Measurements from ENCODE around the gene RNF207.

Gene RNF207

GRCh38 chr1:6205849-6206519 is at the start of gene RNF207:
RNF207 (plus strand) TSS chr1:6206119; CDS start chr1:6206536, 417 bp downstream.
- peak; percentile 23 for DNase-seq

GRCh38 chr1:6157132-6157527 is 48.8 kb upstream of the RNF207 start:
- DNase-seq, result no peak

- DNase-seq, result peak; percentile 15
These were observed 48.3 kb upstream of the RNF207 start for GRCh38 chr1:6157528-6158174.

GRCh38 chr1:6158181-6158580 is 47.7 kb upstream of the RNF207 start:
- no peak for DNase-seq

DNA sequence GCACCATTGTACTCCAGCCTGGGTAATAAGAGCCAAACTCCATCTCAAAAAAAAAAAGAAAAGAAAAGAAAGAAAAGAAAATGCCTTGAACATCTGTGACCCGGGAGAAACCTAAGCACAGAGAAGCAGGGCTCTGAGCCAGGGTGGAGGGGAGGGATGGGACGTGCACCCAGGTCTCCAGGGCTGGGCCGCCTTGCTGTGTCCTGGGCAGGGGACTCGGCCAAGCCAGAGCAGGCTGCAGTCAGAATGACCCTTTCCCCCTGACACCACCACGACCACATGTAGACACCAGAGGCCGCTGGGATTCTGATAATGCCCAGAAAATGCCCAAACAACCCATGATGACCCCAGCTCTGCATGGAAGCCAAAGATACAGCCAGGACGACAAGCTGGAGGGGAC is 43.6 kb upstream of the RNF207 start:
- no peak for DNase-seq

DNA sequence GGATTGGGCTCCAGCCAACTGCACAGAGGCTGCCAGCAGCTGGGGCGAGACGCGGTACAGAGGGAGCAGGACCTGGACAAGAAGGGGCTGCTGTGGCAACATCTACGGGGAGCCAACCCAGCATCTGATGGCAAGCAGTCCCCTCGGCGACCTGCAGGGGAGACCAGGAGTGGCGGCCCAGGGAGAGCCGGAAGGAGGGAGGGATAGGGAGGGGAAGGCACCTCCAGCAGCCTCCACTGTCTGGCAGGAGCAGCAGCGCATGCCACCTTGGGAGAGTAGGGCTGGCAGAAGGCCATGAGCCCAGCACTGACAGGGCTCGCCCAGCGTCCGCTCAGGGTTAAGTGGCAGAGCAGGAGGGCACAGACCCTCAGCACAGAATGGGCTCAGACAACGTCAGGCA is 43.1 kb upstream of the RNF207 start:
- DNase-seq, result no peak

DNA sequence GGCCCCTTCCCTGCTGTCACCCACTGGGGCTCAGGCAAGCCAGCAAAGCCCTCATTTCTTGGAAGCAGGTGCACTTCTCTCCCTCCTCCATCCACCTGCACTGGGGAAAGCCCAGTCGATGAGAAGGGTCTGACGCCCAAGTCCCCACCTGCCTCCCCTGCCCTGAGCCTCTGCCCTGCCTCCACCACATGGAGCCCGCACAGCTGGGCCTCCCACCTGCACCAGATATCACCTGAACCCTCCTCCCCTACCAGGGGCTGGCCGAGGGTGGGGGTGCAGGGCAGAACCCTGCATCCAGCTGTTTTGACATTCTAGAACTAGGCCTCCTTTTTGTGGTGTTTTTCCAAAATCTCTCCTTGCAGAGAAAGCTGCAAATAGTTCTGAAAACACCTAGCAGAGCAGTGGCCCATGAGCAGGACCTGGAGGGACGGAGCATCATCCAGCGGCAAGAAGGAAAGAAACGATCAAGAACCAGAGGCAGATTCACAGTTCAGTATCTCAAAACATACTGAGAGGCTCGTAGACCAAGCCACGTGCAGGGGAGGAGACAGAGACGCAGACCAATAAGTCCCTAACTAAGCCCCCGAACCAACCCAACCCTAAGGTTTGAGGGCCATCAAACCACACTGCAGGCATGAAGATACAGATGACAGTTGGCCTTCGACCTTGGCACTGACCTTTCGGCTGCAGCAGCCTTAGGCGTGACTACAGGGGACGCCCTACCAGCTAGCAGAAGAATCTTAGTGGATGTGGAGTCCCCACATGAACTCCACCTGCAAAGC is 42.5 kb upstream of the RNF207 start:
- DNase-seq, result no peak

DNA sequence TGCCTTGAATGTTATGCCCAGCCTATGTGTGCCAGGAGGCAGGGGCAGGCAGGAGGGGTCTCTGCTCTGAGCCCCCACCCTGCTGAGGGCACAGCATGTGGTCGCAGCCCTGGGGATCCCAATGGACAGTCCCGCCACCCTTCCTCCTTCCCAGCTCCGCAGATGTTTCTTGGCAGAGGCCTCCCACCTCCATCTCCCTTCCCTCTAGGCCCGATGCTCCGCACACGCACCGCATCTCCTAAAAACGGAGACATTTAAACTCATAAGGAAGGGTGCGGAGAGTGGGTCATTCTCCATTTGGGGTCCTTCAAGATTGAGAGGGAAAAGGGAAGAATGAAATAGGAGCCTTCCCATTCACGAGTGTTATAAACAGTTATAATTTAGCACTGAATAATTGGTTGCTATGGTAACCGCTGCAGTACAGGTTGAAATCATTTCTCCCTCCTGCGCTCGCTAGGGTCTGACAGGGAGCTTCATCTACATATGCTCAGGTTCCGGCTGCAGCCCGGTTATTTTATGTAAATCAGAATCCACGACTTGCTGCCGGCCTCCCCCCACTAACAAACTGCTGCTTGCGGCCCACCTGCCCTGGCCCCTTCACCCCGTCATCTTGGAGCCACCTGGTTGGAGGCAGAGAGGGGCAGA is 41.8 kb upstream of the RNF207 start:
- no peak for DNase-seq

GRCh38 chr1:6165027-6165426 is 40.9 kb upstream of the RNF207 start:
- DNase-seq, result no peak

GRCh38 chr1:6165441-6165985 is 40.4 kb upstream of the RNF207 start:
- no peak for DNase-seq

DNA sequence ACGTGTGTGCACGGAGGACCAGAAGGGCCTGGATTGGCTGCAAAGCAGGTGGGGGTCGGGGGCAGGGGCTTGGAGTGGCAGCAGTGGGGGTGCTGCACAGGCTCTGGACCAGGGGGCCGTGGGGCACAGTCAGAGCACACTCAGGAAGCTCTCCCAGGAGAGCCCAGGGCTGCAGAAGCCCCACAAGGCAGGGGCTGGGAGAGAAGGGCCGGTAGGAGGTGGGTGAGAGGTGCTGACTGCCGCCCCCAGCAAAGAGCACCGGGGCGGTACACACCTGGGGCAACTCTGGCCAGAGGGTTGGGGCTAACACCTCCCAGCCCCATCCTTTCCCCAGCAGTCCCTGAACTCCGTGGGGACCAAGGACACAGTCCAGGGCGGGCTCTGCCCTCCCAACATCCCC is 39.7 kb upstream of the RNF207 start:
- DNase-seq, result no peak

- no peak for DNase-seq
These were observed 39.1 kb upstream of the RNF207 start for GRCh38 chr1:6166655-6167390.

- no peak for DNase-seq
These were observed 38.3 kb upstream of the RNF207 start for GRCh38 chr1:6167391-6168303.

- no peak for DNase-seq
These were observed 36.9 kb upstream of the RNF207 start for GRCh38 chr1:6168947-6169586.

- DNase-seq, result no peak
These were observed 35.7 kb upstream of the RNF207 start for GRCh38 chr1:6170116-6170741.

GRCh38 chr1:6170742-6171201 is 35.1 kb upstream of the RNF207 start:
- DNase-seq, result no peak

DNA sequence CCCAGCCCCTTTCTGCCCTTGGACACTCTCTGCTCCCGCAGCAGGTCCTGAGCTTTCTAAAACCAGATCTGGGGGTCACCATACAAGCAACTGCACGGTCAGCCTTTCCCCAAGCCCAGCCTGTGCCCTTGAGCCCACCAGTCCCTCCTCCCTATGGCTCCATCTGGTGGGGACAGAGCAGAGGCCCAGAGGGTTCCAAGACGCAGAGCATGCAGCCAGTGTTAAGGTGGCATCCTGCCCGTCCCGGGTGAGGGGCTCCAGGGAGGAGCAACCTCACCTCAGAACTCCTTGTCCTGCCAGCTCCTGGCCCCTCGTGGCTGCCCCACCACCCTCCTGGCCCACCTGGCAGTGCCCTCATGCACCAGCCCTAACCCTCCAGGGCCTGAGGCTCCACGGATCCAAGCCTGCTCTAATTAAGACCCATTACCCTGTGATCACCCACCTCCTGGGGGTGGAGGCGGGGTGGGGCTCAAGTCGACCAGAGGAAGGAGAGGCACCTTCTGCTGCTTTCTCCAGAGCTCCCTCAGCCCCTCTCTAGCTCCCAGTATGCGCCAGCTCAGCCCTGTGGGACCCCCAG is 34.3 kb upstream of the RNF207 start:
- DNase-seq, result no peak

- DNase-seq, result no peak
These were observed 33.4 kb upstream of the RNF207 start for GRCh38 chr1:6172549-6172948.

DNA sequence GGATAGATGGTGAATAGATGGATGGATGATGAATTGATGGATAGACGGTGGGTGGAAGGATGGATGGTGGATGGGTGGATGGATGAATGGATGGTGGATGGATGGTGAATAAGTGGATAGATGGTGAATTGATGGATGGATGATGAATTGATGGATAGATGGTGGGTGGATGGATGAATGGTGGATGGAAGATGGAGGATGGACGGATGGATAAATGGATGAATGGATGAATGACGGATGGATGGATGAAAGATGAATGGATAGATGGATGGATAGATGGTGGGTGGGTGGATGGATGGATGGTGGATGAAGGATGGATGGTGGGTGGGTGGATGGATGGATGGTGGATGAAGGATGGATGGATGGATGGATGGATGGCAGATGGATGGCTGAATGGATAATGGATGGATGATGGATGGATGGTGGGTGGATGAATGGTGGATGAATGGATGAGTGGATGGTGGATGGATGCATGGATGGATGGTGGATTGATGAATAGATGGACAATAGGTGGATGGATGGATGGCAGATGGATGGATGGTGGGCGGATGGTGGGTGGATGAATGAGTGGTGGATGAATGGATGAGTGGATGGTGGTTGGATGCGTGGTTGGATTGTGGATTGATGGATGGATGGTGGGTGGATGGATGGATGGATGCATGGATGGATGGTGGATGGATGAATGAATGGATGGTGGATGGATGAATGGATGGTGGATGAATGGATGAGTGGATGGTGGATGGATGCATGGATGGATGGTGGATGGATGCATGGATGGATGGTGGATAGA is 31.1 kb upstream of the RNF207 start:
- no peak for DNase-seq
